22Rv1 (cell line): ENCODE results near the gene CDKN1A.

Experiments used
- CTCF ChIP-seq: fragments of 450-650 bp; IDR thresholded peaks from 2 replicates; pipeline ENCODE4 v1.5.1; 2017; ENCODE audit warnings: mild to moderate bottlenecking
- ZFX ChIP-seq: fragments of 450-650 bp; IDR thresholded peaks from 2 replicates; pipeline ENCODE4 v1.6.1; 2017; ENCODE audit warnings: antibody characterized with exemption, borderline replicate concordance

- TF ChIP-seq CTCF: no peak
- TF ChIP-seq ZFX: no peak
These were observed 7.6 kb downstream of the CDKN1A start for GRCh38 chr6:36685926-36686667.
